SK-N-MC (cell line): ENCODE results near the gene RNF123.
"Not testable (repeated sequence)": the region's sequence is repeated elsewhere in the genome, so short reads cannot be mapped to it uniquely, and the experiment has no call there.

ENCODE experiments used
- DNase-seq: peaks from one replicate; pipeline ENCODE4 v3.0.0-alpha.2; 2011; ENCODE audit warnings: low read depth, low spot score
- H3K27ac ChIP-seq: fragments of 200-600 bp; sonication (generic); 2 replicates; pipeline ENCODE4 v1.5.1; 2016; ENCODE audit warnings: mixed run types
- H3K36me3 ChIP-seq: fragments of 200-600 bp; sonication (generic); 2 replicates; pipeline ENCODE4 v1.6.1; 2017; ENCODE audit warnings: antibody characterized with exemption, low read length, mixed read lengths; ENCODE audit not compliant: insufficient read depth
- H3K4me3 ChIP-seq: fragments of 200-600 bp; sonication (generic); 2 replicates; pipeline ENCODE4 v1.5.1; 2016
- H3K9ac ChIP-seq: fragments of 200-600 bp; sonication (generic); 2 replicates; pipeline ENCODE4 v1.8.0; 2017; ENCODE audit warnings: mixed run types, mixed read lengths; ENCODE audit not compliant: insufficient read length
- H3K9me3 ChIP-seq: fragments of 200-600 bp; sonication (generic); 2 replicates; pipeline ENCODE4 v1.6.1; 2017; ENCODE audit warnings: low read depth, mild to moderate bottlenecking, antibody characterized with exemption, low read length, moderate library complexity, mixed read lengths
- EZH2 ChIP-seq: fragments of 200-600 bp; sonication (generic); IDR thresholded peaks from one replicate; pipeline ENCODE4 v1.6.1; 2017; ENCODE audit warnings: antibody characterized with exemption
- FOXP2 ChIP-seq: optimal IDR thresholded peaks from 2 replicates; pipeline ENCODE3; 2011; ENCODE audit warnings: mild to moderate bottlenecking, moderate library complexity; ENCODE audit not compliant: insufficient read depth; ENCODE audit errors: extremely low read length, control extremely low read depth
- POLR2AphosphoS5 ChIP-seq: IDR thresholded peaks from 2 replicates; pipeline ENCODE4 v1.6.1; 2012; ENCODE audit warnings: mild to moderate bottlenecking, low read depth, low read length, borderline replicate concordance

RNF123 gene

GRCh38 chr3:49738067-49738713 is 48.8 kb downstream of the RNF123 start:
- H3K9me3 ChIP-seq = no peaks in the 10 kb centered on the region
- H3K4me3 ChIP-seq = no peak overlapping the region
- no peak for TF ChIP-seq POLR2AphosphoS5
- H3K27ac ChIP-seq = no peak overlapping the region
- H3K36me3 ChIP-seq = peaks cover 10% of the 10 kb centered on the region; the same call in 1 of the 2 replicates
- no peak overlapping the region for H3K9ac ChIP-seq
- DNase-seq = no peak

DNA sequence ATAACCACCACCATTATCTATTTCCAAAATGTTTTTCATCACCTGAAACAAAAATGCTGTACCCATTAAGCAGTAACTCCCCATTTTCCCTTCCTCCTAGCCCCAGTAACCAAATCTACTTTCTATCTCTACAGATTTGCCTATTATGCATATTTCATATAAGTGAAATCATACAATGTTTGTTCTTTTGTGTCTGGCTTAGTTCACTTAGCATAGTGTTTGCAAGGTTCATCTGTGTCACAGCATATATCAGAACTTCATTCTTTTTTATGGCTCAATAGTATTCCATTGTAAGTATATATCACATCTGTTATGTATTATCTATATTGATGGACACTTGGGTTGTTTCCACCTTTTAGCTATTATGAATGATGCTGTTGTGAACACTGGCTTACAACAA is 51.1 kb downstream of the RNF123 start:
- H3K9me3 ChIP-seq = no peaks in the 10 kb centered on the region
- TF ChIP-seq EZH2 (no peak), POLR2AphosphoS5 (no peak), FOXP2 (no peak)
- H3K36me3 ChIP-seq = peaks cover 7% of the 10 kb centered on the region; the same call in 1 of the 2 replicates
- H3K27ac ChIP-seq = no peak overlapping the region
- no peak overlapping the region for H3K9ac ChIP-seq
- no peak overlapping the region for H3K4me3 ChIP-seq
- no peak for DNase-seq

DNA sequence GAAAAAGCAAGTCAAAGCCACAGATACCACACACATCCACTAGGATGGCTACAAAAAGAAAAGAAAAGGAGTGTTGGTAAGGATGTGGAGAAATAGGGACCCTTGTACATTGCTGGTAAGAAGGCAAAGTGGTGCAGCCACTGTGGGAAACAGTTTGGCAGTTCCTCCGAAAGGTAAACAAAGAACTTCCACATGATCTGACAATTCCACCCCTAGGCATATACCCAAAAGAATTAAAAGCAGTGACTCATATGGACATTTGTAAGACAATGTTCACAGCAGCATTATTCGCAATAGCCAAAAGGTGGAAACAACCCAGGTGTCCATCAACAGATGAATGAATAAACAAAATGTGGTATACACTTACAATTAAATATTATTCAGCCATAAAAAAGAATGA is 56.6 kb downstream of the RNF123 start:
- no peak overlapping the region for H3K9ac ChIP-seq
- TF ChIP-seq POLR2AphosphoS5 (no peak), EZH2 (no peak), FOXP2 (no peak)
- H3K4me3 ChIP-seq = no peak overlapping the region
- no peak overlapping the region for H3K27ac ChIP-seq
- no peak for DNase-seq
- H3K36me3 ChIP-seq = no peaks in the 10 kb centered on the region
- no peaks in the 10 kb centered on the region for H3K9me3 ChIP-seq

- H3K27ac ChIP-seq = no peak overlapping the region
- no peak for DNase-seq
- H3K9ac ChIP-seq = no peak overlapping the region
- H3K9me3 ChIP-seq = no peaks in the 10 kb centered on the region
- no peaks in the 10 kb centered on the region for H3K36me3 ChIP-seq
- TF ChIP-seq EZH2 = no peak
- H3K4me3 ChIP-seq = no peak overlapping the region
These were observed 58.6 kb downstream of the RNF123 start for GRCh38 chr3:49747792-49748480.

- not testable (repeated sequence) for H3K9me3 ChIP-seq, DNase-seq, H3K36me3 ChIP-seq, H3K27ac ChIP-seq, H3K4me3 ChIP-seq, H3K9ac ChIP-seq
These were observed 59.5 kb downstream of the RNF123 start for GRCh38 chr3:49748874-49749273.

GRCh38 chr3:49750056-49750455 is 60.7 kb downstream of the RNF123 start:
- TF ChIP-seq POLR2AphosphoS5 (no peak), FOXP2 (no peak), EZH2 (no peak)
- Histone ChIP-seq H3K9me3 (no peaks in the 10 kb centered on the region), H3K4me3 (no peak overlapping the region), H3K36me3 (no peaks in the 10 kb centered on the region), H3K27ac (no peak overlapping the region), H3K9ac (no peak overlapping the region)
- no peak for DNase-seq

- H3K9ac ChIP-seq = no peak overlapping the region
- H3K27ac ChIP-seq = no peak overlapping the region
- DNase-seq = no peak
- TF ChIP-seq FOXP2 (no peak), EZH2 (no peak), POLR2AphosphoS5 (no peak)
- no peaks in the 10 kb centered on the region for H3K36me3 ChIP-seq
- H3K9me3 ChIP-seq = no peaks in the 10 kb centered on the region
- no peak overlapping the region for H3K4me3 ChIP-seq
These were observed 62.1 kb downstream of the RNF123 start for GRCh38 chr3:49751501-49751900.

DNA sequence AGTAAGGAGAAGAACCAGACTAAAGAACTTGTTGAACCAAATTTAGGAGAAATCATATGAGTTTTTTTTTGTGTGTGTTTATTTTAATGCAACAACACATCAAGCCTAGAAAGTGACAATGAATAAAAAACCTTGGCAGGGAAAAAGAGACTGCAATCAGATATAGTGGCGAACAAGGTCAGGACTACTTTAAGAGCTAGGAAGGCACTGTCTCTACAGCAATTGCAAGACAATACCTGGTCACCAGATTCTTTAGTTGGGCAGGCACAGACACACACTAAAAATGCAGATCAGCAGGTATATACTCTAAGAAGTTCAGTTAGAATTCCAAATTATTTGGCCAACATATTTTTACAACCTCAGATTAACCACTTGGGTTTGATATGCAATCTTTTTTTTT is 65.2 kb downstream of the RNF123 start:
- no peak for DNase-seq
- no peak overlapping the region for H3K27ac ChIP-seq
- no peak overlapping the region for H3K4me3 ChIP-seq
- no peak overlapping the region for H3K9ac ChIP-seq
- no peaks in the 10 kb centered on the region for H3K36me3 ChIP-seq
- no peak for TF ChIP-seq EZH2
- no peak for TF ChIP-seq FOXP2
- TF ChIP-seq POLR2AphosphoS5 = no peak
- no peaks in the 10 kb centered on the region for H3K9me3 ChIP-seq

DNA sequence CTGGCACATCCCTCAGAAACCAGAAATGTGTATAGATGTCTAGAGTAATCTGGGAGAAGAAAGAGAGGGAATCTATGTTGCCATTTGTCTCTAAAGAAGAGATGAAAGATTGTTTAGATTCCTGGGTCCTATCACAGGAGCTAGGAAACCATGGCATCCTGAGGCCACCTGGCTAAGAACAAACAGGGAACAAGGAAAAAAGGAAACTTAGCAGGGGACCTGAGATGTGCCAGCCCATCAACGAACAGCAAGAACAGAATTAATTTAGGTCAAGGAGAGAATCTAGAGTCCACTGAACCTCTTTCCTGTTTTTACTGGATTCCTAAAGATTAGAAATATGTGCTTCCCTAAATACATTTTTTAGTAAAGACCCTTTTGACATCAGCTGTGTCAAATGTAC is 66.7 kb downstream of the RNF123 start:
- TF ChIP-seq POLR2AphosphoS5 (no peak), FOXP2 (no peak)
- no peaks in the 10 kb centered on the region for H3K36me3 ChIP-seq
- H3K27ac ChIP-seq = no peak overlapping the region
- no peak overlapping the region for H3K9ac ChIP-seq
- H3K9me3 ChIP-seq = no peaks in the 10 kb centered on the region
- DNase-seq = no peak
- H3K4me3 ChIP-seq = no peak overlapping the region

DNA sequence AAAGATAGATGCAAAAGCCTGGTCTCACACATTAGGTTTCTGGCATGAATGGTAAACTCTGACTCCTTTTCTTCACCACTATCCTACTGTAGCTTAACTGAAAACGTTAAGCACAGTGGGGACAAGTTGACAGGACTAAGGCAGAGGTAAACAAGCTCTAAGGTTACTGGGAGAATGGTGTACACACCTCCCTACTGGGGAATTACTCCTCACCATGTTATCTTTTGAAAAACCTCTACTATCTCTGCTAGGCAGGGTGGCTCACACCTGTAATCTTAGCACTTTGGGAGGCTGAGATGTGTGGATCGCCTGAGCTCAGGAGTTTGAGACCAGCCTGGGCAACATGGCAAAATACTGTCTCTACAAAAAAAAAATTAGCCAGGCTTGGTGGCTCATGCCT is 67.8 kb downstream of the RNF123 start:
- H3K36me3 ChIP-seq = no peaks in the 10 kb centered on the region

More for the DNA sequence above, 67.8 kb downstream of the RNF123 start:
- H3K27ac ChIP-seq = no peak overlapping the region
- no peak overlapping the region for H3K9ac ChIP-seq
- TF ChIP-seq POLR2AphosphoS5 (no peak), EZH2 (no peak), FOXP2 (no peak)
- H3K4me3 ChIP-seq = no peak overlapping the region
- H3K9me3 ChIP-seq = no peaks in the 10 kb centered on the region
- no peak for DNase-seq
